ENCODE measurements around the gene RBBP4.
"Not testable (repeated sequence)": the region's sequence is repeated elsewhere in the genome, so short reads cannot be mapped to it uniquely, and the experiment has no call there.

RBBP4 gene

GRCh38 chr1:32635508-32636277 lies 15.3 kb upstream of the RBBP4 start:
- no peak overlapping the region for H3K4me3 ChIP-seq (ENCODE audit: low read depth, low read length)
- TF ChIP-seq CTCF (IDR thresholded peaks at IDR 0.05; ENCODE audit: insufficient read depth, low read length, missing control alignments) = no peak
- POLR2A ChIA-PET = no interaction called here
- DNase-seq (ENCODE audit: low read depth, low spot score) = no peak
- CTCF ChIA-PET = interaction anchor here (0.8 to 1.9 kb wide), 4 partner anchors 15 to 56 kb away, joined by 3 to 10 read pairs (median 3); no protein-coding TSS in a partner anchor

- ChIA-PET POLR2A (no interaction called here), CTCF (interaction anchor here (0.6 to 1.9 kb wide), 4 partner anchors 17 to 125 kb away, joined by 3 to 10 read pairs (median 3); no protein-coding TSS in a partner anchor)
- H3K4me3 ChIP-seq (ENCODE audit: low read depth, low read length) = no peak overlapping the region
- no peak for TF ChIP-seq CTCF (IDR thresholded peaks at IDR 0.05; ENCODE audit: insufficient read depth, low read length, missing control alignments)
- DNase-seq (ENCODE audit: low read depth, low spot score) = no peak
Observed at GRCh38 chr1:32636914-32637645, 13.9 kb upstream of the RBBP4 start.

GRCh38 chr1:32639489-32640075 lies 11.4 kb upstream of the RBBP4 start:
- ChIA-PET CTCF (interaction anchor here (1.2 to 1.7 kb wide), 4 partner anchors 11 to 135 kb away, joined by 3 to 5 read pairs (median 4); partner anchors contain the start of gene RBBP4), POLR2A (interaction anchor here (0.7 to 1.0 kb wide), 4 partner anchors 11 to 136 kb away, joined by 3 to 7 read pairs (median 4); partner anchors contain the start of gene RBBP4)
- peak; percentile 52 for DNase-seq (ENCODE audit: low read depth, low spot score)
- no peak for TF ChIP-seq CTCF (IDR thresholded peaks at IDR 0.05; ENCODE audit: insufficient read depth, low read length, missing control alignments)
- H3K4me3 ChIP-seq (ENCODE audit: low read depth, low read length) = no peak overlapping the region

GRCh38 chr1:32642292-32642827 lies 8.6 kb upstream of the RBBP4 start:
- POLR2A ChIA-PET; DNase-seq (ENCODE audit: low read depth, low spot score); CTCF ChIA-PET; H3K4me3 ChIP-seq (ENCODE audit: low read depth, low read length): not testable (repeated sequence)

GRCh38 chr1:32644426-32644825 lies 6.6 kb upstream of the RBBP4 start:
- ChIA-PET POLR2A (no interaction called here), CTCF (interaction anchor here (0.6 kb wide), 1 partner anchor 194 kb away, joined by 3 read pairs; no protein-coding TSS in a partner anchor)
- no peak overlapping the region for H3K4me3 ChIP-seq (ENCODE audit: low read depth, low read length)
- no peak for DNase-seq (ENCODE audit: low read depth, low spot score)
- no peak for TF ChIP-seq CTCF (IDR thresholded peaks at IDR 0.05; ENCODE audit: insufficient read depth, low read length, missing control alignments)

GRCh38 chr1:32647308-32648134 lies 3.5 kb upstream of the RBBP4 start:
- H3K4me3 ChIP-seq (ENCODE audit: low read depth, low read length) = no peak overlapping the region
- ChIA-PET CTCF (no interaction called here), POLR2A (no interaction called here)
- no peak for TF ChIP-seq CTCF (IDR thresholded peaks at IDR 0.05; ENCODE audit: insufficient read depth, low read length, missing control alignments)
- no peak for DNase-seq (ENCODE audit: low read depth, low spot score)

Measured in AG04449 (cell line).